ENCODE measurements around the gene SHMT1.
"Not testable (repeated sequence)": the region's sequence is repeated elsewhere in the genome, so short reads cannot be mapped to it uniquely, and the experiment has no call there.

Gene SHMT1

GRCh38 chr17:18326039-18326438 is 37.3 kb downstream of the SHMT1 start:
- no peak for DNase-seq (ENCODE audit: low spot score)

- no peak for DNase-seq (ENCODE audit: low spot score)
Measured at GRCh38 chr17:18324140-18325050, 39.0 kb downstream of the SHMT1 start.

GRCh38 chr17:18323507-18324139 is 39.7 kb downstream of the SHMT1 start:
- DNase-seq (ENCODE audit: low spot score) = no peak

- peak; percentile 49 for DNase-seq (ENCODE audit: low spot score)
Measured at GRCh38 chr17:18323007-18323406, 40.3 kb downstream of the SHMT1 start.

- no peak for DNase-seq (ENCODE audit: low spot score)
Measured at GRCh38 chr17:18322522-18322921, 40.8 kb downstream of the SHMT1 start.

- DNase-seq (ENCODE audit: low spot score) = peak; percentile 20
Measured at GRCh38 chr17:18321309-18321708, 42.0 kb downstream of the SHMT1 start.

GRCh38 chr17:18320301-18320700 is 43.0 kb downstream of the SHMT1 start:
- DNase-seq (ENCODE audit: low spot score) = no peak

GRCh38 chr17:18319604-18320256 is 43.6 kb downstream of the SHMT1 start:
- peak; percentile 60 for DNase-seq (ENCODE audit: low spot score)

- no peak for DNase-seq (ENCODE audit: low spot score)
Measured at GRCh38 chr17:18318771-18319450, 44.4 kb downstream of the SHMT1 start.

GRCh38 chr17:18318117-18318516 is 45.2 kb downstream of the SHMT1 start:
- DNase-seq (ENCODE audit: low spot score) = no peak

GRCh38 chr17:18315961-18316360 is 47.4 kb downstream of the SHMT1 start:
- no peak for DNase-seq (ENCODE audit: low spot score)

GRCh38 chr17:18315562-18315922 is 47.8 kb downstream of the SHMT1 start:
- peak; percentile 12 for DNase-seq (ENCODE audit: low spot score)

GRCh38 chr17:18314731-18315561 is 48.4 kb downstream of the SHMT1 start, which contains the start of the genes SMCR8 and TOP3A:
Gene SMCR8 (plus strand): TSS chr17:18315293. CDS start chr17:18315790, 497 bp downstream.
Gene TOP3A (minus strand): TSS chr17:18314994. CDS start chr17:18314778, 216 bp downstream.
- DNase-seq (ENCODE audit: low spot score) = peak; percentile 97

- DNase-seq (ENCODE audit: low spot score) = peak; percentile 43
Measured at GRCh38 chr17:18314059-18314730, 49.2 kb downstream of the SHMT1 start.

- DNase-seq (ENCODE audit: low spot score) = no peak
Measured at GRCh38 chr17:18309202-18309601, 54.1 kb downstream of the SHMT1 start.

GRCh38 chr17:18303206-18303605 is 60.1 kb downstream of the SHMT1 start:
- DNase-seq (ENCODE audit: low spot score) = not testable (repeated sequence)

GRCh38 chr17:18300725-18301480 is 62.4 kb downstream of the SHMT1 start:
- no peak for DNase-seq (ENCODE audit: low spot score)

GRCh38 chr17:18298061-18298460 is 65.3 kb downstream of the SHMT1 start:
- DNase-seq (ENCODE audit: low spot score) = not testable (repeated sequence)

- no peak for DNase-seq (ENCODE audit: low spot score)
Measured at GRCh38 chr17:18291718-18292540, 71.4 kb downstream of the SHMT1 start.
